ENCODE data around the gene SRF. TPM values are rescaled to one million over a fixed set of nuclear protein-coding genes. Genes with fewer than 3 reads are reported as not detected.

The SRF gene
- total RNA-seq, 2 experiments from 2014 or later: 22.8 to 24.2 TPM

DNA sequence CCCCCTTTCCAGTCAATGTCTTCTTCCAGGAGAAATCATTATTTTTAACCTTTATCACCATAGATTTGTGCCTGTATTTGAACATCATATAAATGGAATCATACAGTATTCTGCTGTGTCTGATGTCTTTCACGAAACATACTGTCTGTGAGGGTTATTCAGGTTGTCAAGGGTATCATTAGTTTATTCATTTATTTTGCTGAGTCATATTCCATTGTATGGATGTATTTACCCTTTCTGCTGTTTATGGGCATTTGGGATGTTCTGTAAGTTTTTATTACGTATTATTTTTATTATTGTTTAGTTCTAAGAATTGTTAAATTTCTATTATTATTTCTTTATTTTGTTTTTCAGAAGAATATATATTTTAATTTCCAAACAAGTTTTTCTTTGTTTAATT lies 36.2 kb downstream of the SRF start:
- H3K36me3 ChIP-seq (ENCODE audit: insufficient read depth, low read length): no peaks in the 10 kb centered on the region
- no peaks in the 10 kb centered on the region for H3K9me3 ChIP-seq (ENCODE audit: low read length)
- POLR2A ChIA-PET: no interaction called here
- no peaks in the 10 kb centered on the region for H3K4me1 ChIP-seq (ENCODE audit: insufficient read depth, low read length, poor library complexity, severe bottlenecking)
- no TSS peak for BruUV-seq (replicated peaks)
- no peak overlapping the region for H2AFZ ChIP-seq (ENCODE audit: low read length)
- H3K9me2 ChIP-seq (ENCODE audit: insufficient read depth, low read length): no peaks in the 10 kb centered on the region
- no peak for DNase-seq (ENCODE audit: low spot score)
- H3K4me2 ChIP-seq (ENCODE audit: low read length): no peak overlapping the region
- no peak overlapping the region for H3K27ac ChIP-seq (ENCODE audit: low read depth, low read length, poor library complexity, severe bottlenecking)
- no peak overlapping the region for H3K4me3 ChIP-seq (ENCODE audit: low read depth, low read length, poor library complexity, severe bottlenecking)
- H4K20me1 ChIP-seq (ENCODE audit: insufficient read depth, low read length): no peaks in the 10 kb centered on the region
- intact Hi-C loops (cut with micrococcal nuclease; ENCODE audit: unreplicated experiment): no loop called here
- H3K79me2 ChIP-seq (ENCODE audit: insufficient read depth, low read depth, low read length): no peaks in the 10 kb centered on the region
- CTCF ChIA-PET (ENCODE audit: unreplicated experiment): no interaction called here
- no peak for TF ChIP-seq EZH2phosphoT487 (IDR thresholded peaks at IDR 0.05; ENCODE audit: borderline replicate concordance, low read depth, low read length)
- TF ChIP-seq, protein P1, sequence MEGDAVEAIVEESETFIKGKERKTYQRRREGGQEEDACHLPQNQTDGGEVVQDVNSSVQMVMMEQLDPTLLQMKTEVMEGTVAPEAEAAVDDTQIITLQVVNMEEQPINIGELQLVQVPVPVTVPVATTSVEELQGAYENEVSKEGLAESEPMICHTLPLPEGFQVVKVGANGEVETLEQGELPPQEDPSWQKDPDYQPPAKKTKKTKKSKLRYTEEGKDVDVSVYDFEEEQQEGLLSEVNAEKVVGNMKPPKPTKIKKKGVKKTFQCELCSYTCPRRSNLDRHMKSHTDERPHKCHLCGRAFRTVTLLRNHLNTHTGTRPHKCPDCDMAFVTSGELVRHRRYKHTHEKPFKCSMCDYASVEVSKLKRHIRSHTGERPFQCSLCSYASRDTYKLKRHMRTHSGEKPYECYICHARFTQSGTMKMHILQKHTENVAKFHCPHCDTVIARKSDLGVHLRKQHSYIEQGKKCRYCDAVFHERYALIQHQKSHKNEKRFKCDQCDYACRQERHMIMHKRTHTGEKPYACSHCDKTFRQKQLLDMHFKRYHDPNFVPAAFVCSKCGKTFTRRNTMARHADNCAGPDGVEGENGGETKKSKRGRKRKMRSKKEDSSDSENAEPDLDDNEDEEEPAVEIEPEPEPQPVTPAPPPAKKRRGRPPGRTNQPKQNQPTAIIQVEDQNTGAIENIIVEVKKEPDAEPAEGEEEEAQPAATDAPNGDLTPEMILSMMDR (conservative IDR thresholded peaks at IDR 0.05; ENCODE audit: low read length): no peak

DNA sequence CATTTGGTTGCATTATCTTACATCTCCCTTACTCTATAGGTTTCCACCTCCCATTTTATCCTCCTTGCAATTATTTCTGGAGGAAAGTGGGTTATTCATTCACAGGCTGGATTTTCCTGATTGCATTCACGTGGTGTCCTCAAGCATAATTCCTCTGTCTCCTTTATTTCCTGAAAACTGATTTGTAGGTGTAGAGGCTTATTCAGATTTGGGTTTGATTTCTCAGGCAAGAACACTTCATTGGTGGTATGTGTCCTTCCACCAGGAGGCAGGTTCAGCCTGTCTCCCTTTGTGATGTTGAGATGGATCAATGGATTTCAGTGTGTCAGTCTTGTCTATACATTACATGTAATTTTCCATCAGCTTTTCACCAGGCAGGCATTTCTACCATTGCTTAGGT lies 40.9 kb downstream of the SRF start:
- POLR2A ChIA-PET: interaction anchor here (0.6 to 0.7 kb wide), 2 partner anchors 30 to 760 kb away, joined by 3 to 5 read pairs; partner anchors contain the start of genes CUL9 and TRERF1
- H3K4me1 ChIP-seq (ENCODE audit: insufficient read depth, low read length, poor library complexity, severe bottlenecking): no peaks in the 10 kb centered on the region

DNA sequence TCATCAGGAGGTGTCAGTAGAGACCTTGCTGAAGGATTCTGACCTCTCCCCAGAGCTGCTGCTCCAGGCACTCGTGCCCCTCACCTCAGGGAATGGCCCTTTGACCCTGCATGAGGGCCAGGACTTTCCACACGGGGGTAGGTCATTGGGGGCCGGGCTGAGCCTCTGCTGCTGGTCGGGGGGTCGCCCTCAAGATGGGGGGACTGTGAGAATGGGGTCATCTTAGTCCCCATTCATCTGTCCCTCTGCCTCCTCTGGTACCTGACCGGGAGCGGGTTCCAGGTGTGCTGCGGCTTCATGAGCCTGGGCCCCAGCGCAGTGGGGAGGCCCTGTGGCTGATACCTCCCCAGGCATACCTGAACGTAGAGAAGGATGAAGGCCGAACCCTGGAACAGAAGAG lies 42.4 kb downstream of the SRF start:
- no peak for DNase-seq (ENCODE audit: low spot score)
- no TSS peak for BruUV-seq (replicated peaks)
- Histone ChIP-seq H3K79me2 (ENCODE audit: insufficient read depth, low read depth, low read length) (no peaks in the 10 kb centered on the region), H4K20me1 (ENCODE audit: insufficient read depth, low read length) (no peaks in the 10 kb centered on the region), H3K9me2 (ENCODE audit: insufficient read depth, low read length) (no peaks in the 10 kb centered on the region), H3K4me1 (ENCODE audit: insufficient read depth, low read length, poor library complexity, severe bottlenecking) (no peaks in the 10 kb centered on the region), H3K36me3 (ENCODE audit: insufficient read depth, low read length) (no peaks in the 10 kb centered on the region), H2AFZ (ENCODE audit: low read length) (no peak overlapping the region), H3K4me2 (ENCODE audit: low read length) (no peak overlapping the region), H3K27ac (ENCODE audit: low read depth, low read length, poor library complexity, severe bottlenecking) (no peak overlapping the region), H3K4me3 (ENCODE audit: low read depth, low read length, poor library complexity, severe bottlenecking) (no peak overlapping the region), H3K9me3 (ENCODE audit: low read length) (no peaks in the 10 kb centered on the region)
- intact Hi-C loops (cut with micrococcal nuclease; ENCODE audit: unreplicated experiment): no loop called here
- ChIA-PET CTCF (ENCODE audit: unreplicated experiment) (interaction anchor here (0.6 kb wide), 1 partner anchor 104 kb away, joined by 4 read pairs; no protein-coding TSS in a partner anchor), POLR2A (no interaction called here)
- TF ChIP-seq, protein P1 (conservative IDR thresholded peaks at IDR 0.05; ENCODE audit: low read length): no peak
- no peak for TF ChIP-seq EZH2phosphoT487 (IDR thresholded peaks at IDR 0.05; ENCODE audit: borderline replicate concordance, low read depth, low read length)

More for the DNA sequence above, 40.9 kb downstream of the SRF start:
- no peak overlapping the region for H2AFZ ChIP-seq (ENCODE audit: low read length)
- intact Hi-C loops (cut with micrococcal nuclease; ENCODE audit: unreplicated experiment): no loop called here
- DNase-seq (ENCODE audit: low spot score): no peak
- no peak overlapping the region for H3K4me2 ChIP-seq (ENCODE audit: low read length)
- H3K9me3 ChIP-seq (ENCODE audit: low read length): no peaks in the 10 kb centered on the region
- no peaks in the 10 kb centered on the region for H3K36me3 ChIP-seq (ENCODE audit: insufficient read depth, low read length)
- H4K20me1 ChIP-seq (ENCODE audit: insufficient read depth, low read length): no peaks in the 10 kb centered on the region
- CTCF ChIA-PET (ENCODE audit: unreplicated experiment): no interaction called here
- no peak overlapping the region for H3K4me3 ChIP-seq (ENCODE audit: low read depth, low read length, poor library complexity, severe bottlenecking)
- TF ChIP-seq, protein P1 (conservative IDR thresholded peaks at IDR 0.05; ENCODE audit: low read length): peak; percentile 43; the same call in 1 of the 2 replicates
- TF ChIP-seq EZH2phosphoT487 (IDR thresholded peaks at IDR 0.05; ENCODE audit: borderline replicate concordance, low read depth, low read length): no peak
- no peak overlapping the region for H3K27ac ChIP-seq (ENCODE audit: low read depth, low read length, poor library complexity, severe bottlenecking)
- BruUV-seq (replicated peaks): no TSS peak
- no peaks in the 10 kb centered on the region for H3K79me2 ChIP-seq (ENCODE audit: insufficient read depth, low read depth, low read length)
- H3K9me2 ChIP-seq (ENCODE audit: insufficient read depth, low read length): no peaks in the 10 kb centered on the region

Measured in OCI-LY7 (cell line).